CD4-positive, CD25-positive, alpha-beta regulatory T cell (primary cell): Measurements from ENCODE around the gene MAFB. TPM values are rescaled to one million over a fixed set of nuclear protein-coding genes. Genes with fewer than 3 reads are reported as not detected.

Experiments used
- ATAC-seq, 2 donors: fragments of 150-1000 bp; cut with Tn5 transposase; one replicate each; pipeline ENCODE4 v1.10.0; 2021; ENCODE audit warnings: low read depth in 2 of 2, moderate number of reproducible peaks in 2 of 2, moderate library complexity in 1 of 2
- DNase-seq, 3 donors: peaks; one replicate each; pipeline versions ENCODE4 v3.0.0 to v3.0.0-alpha.2; 2012 to 2022; ENCODE audit warnings: mixed read lengths in 1 of 3
- H3K27ac ChIP-seq: one replicate; pipeline ENCODE4 v1.7.0; 2013; ENCODE audit warnings: mild to moderate bottlenecking, low read length; ENCODE audit not compliant: insufficient read depth, poor library complexity, severe bottlenecking
- H3K27me3 ChIP-seq: one replicate; pipeline ENCODE4 v1.7.0; 2013; ENCODE audit warnings: low read length; ENCODE audit not compliant: control insufficient read depth, insufficient read depth
- H3K36me3 ChIP-seq: one replicate; pipeline ENCODE4 v1.7.0; 2013; ENCODE audit warnings: mild to moderate bottlenecking, low read length, moderate library complexity; ENCODE audit not compliant: control insufficient read depth, insufficient read depth
- H3K4me1 ChIP-seq: 2 replicates; pipeline ENCODE4 v1.7.0; 2013; ENCODE audit warnings: mild to moderate bottlenecking, low read length; ENCODE audit not compliant: insufficient read depth, control insufficient read depth, poor library complexity, severe bottlenecking
- H3K4me3 ChIP-seq: one replicate; pipeline ENCODE4 v1.7.0; 2013; ENCODE audit warnings: low read depth, mild to moderate bottlenecking, low read length, moderate library complexity
- H3K9me3 ChIP-seq, 2 experiments: 1 replicate in 1 of 2; 2 replicates in 1 of 2; pipeline ENCODE4 v1.7.0; 2013; ENCODE audit warnings: low read length in 2 of 2, mild to moderate bottlenecking in 1 of 2, moderate library complexity in 1 of 2; ENCODE audit not compliant: control insufficient read depth in 2 of 2
- H3K27ac Mint-ChIP-seq, 3 donors: one replicate each; pipeline ENCODE4 v1.8.0; 2020 to 2022; ENCODE audit warnings: mild to moderate bottlenecking in 3 of 3, mixed read lengths in 3 of 3, moderate library complexity in 2 of 3
- H3K27me3 Mint-ChIP-seq: one replicate; pipeline ENCODE4 v1.8.0; 2022; ENCODE audit warnings: mild to moderate bottlenecking, mixed read lengths
- H3K36me3 Mint-ChIP-seq: one replicate; pipeline ENCODE4 v1.8.0; 2020; ENCODE audit warnings: mixed read lengths
- H3K4me1 Mint-ChIP-seq, 4 donors: one replicate each; pipeline ENCODE4 v1.8.0; 2020 to 2022; ENCODE audit warnings: mixed read lengths in 4 of 4, mild to moderate bottlenecking in 1 of 4
- H3K4me3 Mint-ChIP-seq, 4 donors: one replicate each; pipeline ENCODE4 v1.8.0; 2020 to 2022; ENCODE audit warnings: mild to moderate bottlenecking in 4 of 4, mixed read lengths in 4 of 4, moderate library complexity in 3 of 4
- H3K9me3 Mint-ChIP-seq, 7 donors: one replicate each; pipeline ENCODE4 v1.8.0; 2020 to 2022; ENCODE audit warnings: mixed read lengths in 7 of 7, mild to moderate bottlenecking in 3 of 7, moderate library complexity in 2 of 7
- polyA plus RNA-seq, 4 donors: library from polyadenylated mRNA; unstranded; fragments of 300-500 nt; fragmentation: Illumina TruSeq; gene quantifications; one replicate each; pipeline ENCODE4 v1.2.3, GENCODE V29; 2021
- total RNA-seq: library from RNA; stranded (reverse); gene quantifications from one replicate; pipeline ENCODE4 v1.2.3, GENCODE V29; 2022

Gene MAFB
- total and polyA plus RNA-seq, 5 donors from 2014 or later: 0.06 TPM; not detected in 4

GRCh38 chr20:40670253-40670652, 18.8 kb downstream of the MAFB start:
- Mint-ChIP-seq H3K27me3 (peaks cover 4% of the 10 kb centered on the region), H3K4me1 (no peaks in the 10 kb centered on the region), H3K36me3 (no peaks in the 10 kb centered on the region), H3K4me3 (no peak overlapping the region), H3K27ac (no peak overlapping the region), H3K9me3 (no peaks in the 10 kb centered on the region)
- H3K9me3 ChIP-seq: no peaks in the 10 kb centered on the region
- peaks cover 4% of the 10 kb centered on the region for H3K27me3 ChIP-seq
- no peak overlapping the region for H3K4me3 ChIP-seq
- no peak overlapping the region for H3K27ac ChIP-seq
- no peaks in the 10 kb centered on the region for H3K36me3 ChIP-seq
- no peaks in the 10 kb centered on the region for H3K4me1 ChIP-seq
- DNase-seq (no peak), ATAC-seq (no peak)

GRCh38 chr20:40669692-40670091, 19.3 kb downstream of the MAFB start:
- ATAC-seq: no peak
- peaks cover 1% of the 10 kb centered on the region for H3K27me3 ChIP-seq
- no peaks in the 10 kb centered on the region for H3K9me3 Mint-ChIP-seq
- no peaks in the 10 kb centered on the region for H3K4me1 ChIP-seq
- no peak for DNase-seq
- H3K9me3 ChIP-seq: no peaks in the 10 kb centered on the region
- no peak overlapping the region for H3K27ac ChIP-seq
- peaks cover 4% of the 10 kb centered on the region for H3K27me3 Mint-ChIP-seq
- no peaks in the 10 kb centered on the region for H3K36me3 Mint-ChIP-seq
- H3K4me3 ChIP-seq: no peak overlapping the region
- no peaks in the 10 kb centered on the region for H3K4me1 Mint-ChIP-seq
- H3K4me3 Mint-ChIP-seq: no peak overlapping the region
- H3K27ac Mint-ChIP-seq: no peak overlapping the region
- no peaks in the 10 kb centered on the region for H3K36me3 ChIP-seq

- no peaks in the 10 kb centered on the region for H3K9me3 ChIP-seq
- no peak for DNase-seq
- ATAC-seq: no peak
- no peaks in the 10 kb centered on the region for H3K4me1 ChIP-seq
- H3K4me3 ChIP-seq: no peak overlapping the region
- Mint-ChIP-seq H3K27ac (no peak overlapping the region), H3K27me3 (peaks cover 4% of the 10 kb centered on the region), H3K36me3 (no peaks in the 10 kb centered on the region), H3K4me1 (no peaks in the 10 kb centered on the region), H3K9me3 (no peaks in the 10 kb centered on the region), H3K4me3 (no peak overlapping the region)
- no peak overlapping the region for H3K27ac ChIP-seq
- H3K27me3 ChIP-seq: no peaks in the 10 kb centered on the region
- no peaks in the 10 kb centered on the region for H3K36me3 ChIP-seq
These were observed 20.4 kb downstream of the MAFB start for GRCh38 chr20:40668449-40669228.

- Mint-ChIP-seq H3K9me3 (no peaks in the 10 kb centered on the region), H3K27me3 (peaks cover 4% of the 10 kb centered on the region), H3K27ac (no peak overlapping the region), H3K36me3 (no peaks in the 10 kb centered on the region), H3K4me3 (no peak overlapping the region), H3K4me1 (no peaks in the 10 kb centered on the region)
- ATAC-seq: no peak
- no peak overlapping the region for H3K27ac ChIP-seq
- H3K27me3 ChIP-seq: no peaks in the 10 kb centered on the region
- H3K4me1 ChIP-seq: no peaks in the 10 kb centered on the region
- H3K9me3 ChIP-seq: no peaks in the 10 kb centered on the region
- no peak for DNase-seq
- no peak overlapping the region for H3K4me3 ChIP-seq
- H3K36me3 ChIP-seq: no peaks in the 10 kb centered on the region
These were observed 21.5 kb downstream of the MAFB start for GRCh38 chr20:40667503-40667902.

- Mint-ChIP-seq H3K27me3 (peaks cover 4% of the 10 kb centered on the region), H3K9me3 (no peaks in the 10 kb centered on the region), H3K36me3 (no peaks in the 10 kb centered on the region), H3K4me3 (no peak overlapping the region), H3K4me1 (no peaks in the 10 kb centered on the region), H3K27ac (no peak overlapping the region)
- no peak for DNase-seq
- no peaks in the 10 kb centered on the region for H3K36me3 ChIP-seq
- no peak for ATAC-seq
- no peak overlapping the region for H3K27ac ChIP-seq
- H3K4me1 ChIP-seq: no peaks in the 10 kb centered on the region
- no peaks in the 10 kb centered on the region for H3K9me3 ChIP-seq
- H3K4me3 ChIP-seq: no peak overlapping the region
- no peaks in the 10 kb centered on the region for H3K27me3 ChIP-seq
These were observed 22.7 kb downstream of the MAFB start for GRCh38 chr20:40666336-40666735.

- Mint-ChIP-seq H3K27me3 (peaks cover 4% of the 10 kb centered on the region), H3K27ac (no peak overlapping the region), H3K9me3 (no peaks in the 10 kb centered on the region), H3K4me1 (no peaks in the 10 kb centered on the region), H3K4me3 (no peak overlapping the region), H3K36me3 (no peaks in the 10 kb centered on the region)
- ATAC-seq (no peak), DNase-seq (no peak)
- Histone ChIP-seq H3K4me3 (no peak overlapping the region), H3K9me3 (no peaks in the 10 kb centered on the region), H3K27ac (no peak overlapping the region), H3K4me1 (no peaks in the 10 kb centered on the region), H3K36me3 (no peaks in the 10 kb centered on the region), H3K27me3 (no peaks in the 10 kb centered on the region)
These were observed 24.1 kb downstream of the MAFB start for GRCh38 chr20:40664891-40665290.

GRCh38 chr20:40663991-40664880, 24.8 kb downstream of the MAFB start:
- Histone ChIP-seq H3K4me1 (no peaks in the 10 kb centered on the region), H3K36me3 (no peaks in the 10 kb centered on the region), H3K4me3 (no peak overlapping the region), H3K27me3 (no peaks in the 10 kb centered on the region), H3K27ac (no peak overlapping the region), H3K9me3 (no peaks in the 10 kb centered on the region)
- DNase-seq (no peak), ATAC-seq (no peak)
- Mint-ChIP-seq H3K9me3 (no peaks in the 10 kb centered on the region), H3K27ac (no peak overlapping the region), H3K36me3 (no peaks in the 10 kb centered on the region), H3K4me1 (no peaks in the 10 kb centered on the region), H3K27me3 (peaks cover 4% of the 10 kb centered on the region), H3K4me3 (no peak overlapping the region)
